AG04449 (cell line): ENCODE measurements around the gene DLX3.

Source experiments
- CTCF ChIA-PET: fragments of 350-600 bp; formaldehyde crosslinking; extraction: SDS; loops from one replicate; lab custom pipeline; 2021; ENCODE audit warnings: antibody characterized with exemption; lab: Yijun Ruan, JAX
- POLR2A ChIA-PET: fragments of 400-600, 350-600 bp; formaldehyde crosslinking; extraction: SDS; loops from one replicate; lab custom pipeline; 2020; ENCODE audit warnings: antibody characterized with exemption, inconsistent platforms; lab: Yijun Ruan, JAX
- DNase-seq: peaks from one replicate; pipeline ENCODE4 v3.0.0-alpha.2; 2010; ENCODE audit warnings: low read depth, low spot score
- H3K4me3 ChIP-seq: 2 replicates; pipeline ENCODE4 v1.5.1; 2011; ENCODE audit warnings: low read depth, mild to moderate bottlenecking, control low read depth, low read length
- CTCF ChIP-seq: IDR thresholded peaks from one replicate; pipeline ENCODE4 v1.5.1; 2011; ENCODE audit warnings: mild to moderate bottlenecking, moderate library complexity, low read length, control low read depth, inconsistent platforms; ENCODE audit not compliant: insufficient read depth; ENCODE audit errors: missing control alignments

The DLX3 gene

GRCh38 chr17:50021681-50022370 lies 26.8 kb upstream of the DLX3 start:
- no peak for DNase-seq
- no peak overlapping the region for H3K4me3 ChIP-seq
- CTCF ChIA-PET: interaction anchor here (0.8 to 5.5 kb wide), 8 partner anchors 9 to 93 kb away, joined by 3 to 29 read pairs (median 4); no protein-coding TSS in a partner anchor
- TF ChIP-seq CTCF: no peak
- POLR2A ChIA-PET: no interaction called here

- CTCF ChIA-PET: interaction anchor here (0.8 to 5.5 kb wide), 7 partner anchors 10 to 73 kb away, joined by 3 to 29 read pairs (median 11); no protein-coding TSS in a partner anchor
- POLR2A ChIA-PET: no interaction called here
- no peak for DNase-seq
- no peak overlapping the region for H3K4me3 ChIP-seq
- no peak for TF ChIP-seq CTCF
Measured at GRCh38 chr17:50020841-50021599, 26.0 kb upstream of the DLX3 start.

- TF ChIP-seq CTCF: no peak
- ChIA-PET POLR2A (no interaction called here), CTCF (interaction anchor here (1.5 to 5.5 kb wide), 4 partner anchors 8 to 167 kb away, joined by 3 to 29 read pairs (median 8); no protein-coding TSS in a partner anchor)
- DNase-seq: no peak
- H3K4me3 ChIP-seq: no peak overlapping the region
Measured at GRCh38 chr17:50018909-50019308, 23.9 kb upstream of the DLX3 start.

GRCh38 chr17:50015146-50015545 lies 20.1 kb upstream of the DLX3 start:
- no peak for DNase-seq
- CTCF ChIA-PET: interaction anchor here (1.4 to 4.5 kb wide), 3 partner anchors 12 to 134 kb away, joined by 4 to 37 read pairs (median 16); no protein-coding TSS in a partner anchor
- POLR2A ChIA-PET: no interaction called here
- TF ChIP-seq CTCF: no peak
- no peak overlapping the region for H3K4me3 ChIP-seq

GRCh38 chr17:50014471-50015088 lies 19.6 kb upstream of the DLX3 start:
- no peak for TF ChIP-seq CTCF
- ChIA-PET POLR2A (no interaction called here), CTCF (interaction anchor here (1.4 to 4.5 kb wide), 3 partner anchors 12 to 134 kb away, joined by 4 to 37 read pairs (median 16); no protein-coding TSS in a partner anchor)
- no peak for DNase-seq
- H3K4me3 ChIP-seq: no peak overlapping the region
